ENCODE measurements around the gene TUFT1.

The TUFT1 gene

GRCh38 chr1:151502035-151502700 is 37.9 kb upstream of the TUFT1 start:
- no peak for DNase-seq (ENCODE audit: insufficient read length, low spot score)
- no peak for FAIRE-seq
- TF ChIP-seq TAF1 (IDR thresholded peaks at IDR 0.05; ENCODE audit: low read depth, low read length): no peak
- no peak for TF ChIP-seq PAX5 (IDR thresholded peaks at IDR 0.05; ENCODE audit: insufficient read depth, low read length, severe bottlenecking)
- no peak for TF ChIP-seq SPI1 (IDR thresholded peaks at IDR 0.05; ENCODE audit: low read depth, low read length)

DNA sequence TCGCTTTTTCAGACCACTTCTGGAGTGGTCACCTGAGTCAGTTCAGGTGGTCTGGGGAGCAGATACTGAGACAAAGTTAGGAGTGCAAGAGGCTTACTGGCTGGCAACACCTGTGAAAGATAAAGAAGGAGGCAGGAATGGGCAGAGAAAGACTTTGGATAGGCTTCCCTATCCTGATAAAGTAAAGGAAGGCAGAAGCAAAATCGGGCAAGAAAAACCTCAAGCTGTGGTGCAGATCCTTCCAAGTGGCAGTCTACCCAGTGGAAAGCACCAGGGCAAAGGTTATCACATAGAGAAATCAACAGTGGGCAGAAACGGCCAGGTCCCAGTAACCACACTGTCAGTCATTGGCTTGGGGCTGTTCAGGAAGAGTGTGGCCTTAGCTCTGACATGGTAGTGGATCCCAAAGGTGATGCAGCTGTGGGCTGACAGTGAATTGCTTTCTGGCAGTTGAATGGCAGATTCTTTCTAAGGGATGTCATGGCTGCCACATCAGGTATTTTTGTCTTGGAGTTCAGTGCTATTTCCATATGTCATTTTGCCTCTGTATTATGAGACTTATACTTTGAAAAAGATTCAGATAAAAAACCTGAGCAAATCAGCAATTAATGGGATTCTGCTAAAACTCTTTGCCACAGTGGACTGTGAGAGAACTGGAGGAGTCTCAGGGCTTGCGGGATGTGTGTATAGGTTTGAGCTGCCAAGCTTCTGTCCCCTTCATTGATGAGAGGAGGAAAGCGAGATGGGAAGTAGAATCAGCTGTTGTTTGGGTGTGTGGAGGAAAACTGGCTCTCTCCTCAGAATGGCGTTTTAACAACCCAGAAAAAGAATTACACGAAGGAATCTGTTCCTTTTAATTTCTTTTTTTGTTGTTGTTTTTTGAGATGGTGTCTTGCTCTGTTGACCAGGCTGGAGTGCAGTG is 37.0 kb upstream of the TUFT1 start:
- DNase-seq (ENCODE audit: insufficient read length, low spot score) (no peak), FAIRE-seq (no peak)
- TF ChIP-seq POU2F2 (IDR thresholded peaks at IDR 0.05; ENCODE audit: low read depth, low read length) (no peak), PAX5 (IDR thresholded peaks at IDR 0.05; ENCODE audit: insufficient read depth, low read length, severe bottlenecking) (no peak), POLR2AphosphoS5 (IDR thresholded peaks at IDR 0.05; ENCODE audit: low read depth, low read length) (no peak), SPI1 (IDR thresholded peaks at IDR 0.05; ENCODE audit: low read depth, low read length) (no peak), TAF1 (IDR thresholded peaks at IDR 0.05; ENCODE audit: low read depth, low read length) (no peak), POLR2A (IDR thresholded peaks at IDR 0.05; ENCODE audit: low read depth, low read length) (no peak)

DNA sequence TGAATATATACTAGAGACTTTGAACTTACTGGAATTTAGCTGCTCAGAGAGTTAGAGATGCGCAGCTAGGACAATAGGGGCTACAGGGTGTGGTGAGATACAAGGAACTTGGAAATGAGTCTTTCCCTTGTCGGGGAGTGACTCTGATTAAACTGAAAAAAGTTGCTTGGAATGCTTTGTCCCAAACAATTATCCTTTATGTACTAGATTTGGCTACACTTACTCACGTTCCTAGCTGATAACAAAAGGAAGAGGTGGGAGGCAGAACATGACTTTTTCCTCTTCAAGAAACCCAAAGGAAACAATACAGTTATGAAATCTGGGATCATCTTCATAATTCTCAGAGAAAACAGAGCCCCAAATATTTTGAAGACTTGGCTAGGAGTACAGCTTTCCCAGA is 35.9 kb upstream of the TUFT1 start:
- FAIRE-seq (no peak), DNase-seq (ENCODE audit: insufficient read length, low spot score) (no peak)
- TF ChIP-seq POLR2AphosphoS5 (IDR thresholded peaks at IDR 0.05; ENCODE audit: low read depth, low read length): no peak
- TF ChIP-seq POLR2A (IDR thresholded peaks at IDR 0.05; ENCODE audit: low read depth, low read length): no peak
- TF ChIP-seq PAX5 (IDR thresholded peaks at IDR 0.05; ENCODE audit: insufficient read depth, low read length, severe bottlenecking): no peak
- TF ChIP-seq SPI1 (IDR thresholded peaks at IDR 0.05; ENCODE audit: low read depth, low read length): no peak
- no peak for TF ChIP-seq TAF1 (IDR thresholded peaks at IDR 0.05; ENCODE audit: low read depth, low read length)
- no peak for TF ChIP-seq POU2F2 (IDR thresholded peaks at IDR 0.05; ENCODE audit: low read depth, low read length)

- no peak for TF ChIP-seq POLR2A (IDR thresholded peaks at IDR 0.05; ENCODE audit: low read depth, low read length)
- TF ChIP-seq TAF1 (IDR thresholded peaks at IDR 0.05; ENCODE audit: low read depth, low read length): no peak
- no peak for TF ChIP-seq SPI1 (IDR thresholded peaks at IDR 0.05; ENCODE audit: low read depth, low read length)
- TF ChIP-seq PAX5 (IDR thresholded peaks at IDR 0.05; ENCODE audit: insufficient read depth, low read length, severe bottlenecking): no peak
- TF ChIP-seq POLR2AphosphoS5 (IDR thresholded peaks at IDR 0.05; ENCODE audit: low read depth, low read length): no peak
- TF ChIP-seq POU2F2 (IDR thresholded peaks at IDR 0.05; ENCODE audit: low read depth, low read length): no peak
- FAIRE-seq (no peak), DNase-seq (ENCODE audit: insufficient read length, low spot score) (no peak)
Measured at GRCh38 chr1:151504759-151505158, 35.4 kb upstream of the TUFT1 start.

GRCh38 chr1:151508833-151509232 is 31.3 kb upstream of the TUFT1 start:
- no peak for FAIRE-seq
- no peak for DNase-seq (ENCODE audit: insufficient read length, low spot score)
- TF ChIP-seq SPI1 (IDR thresholded peaks at IDR 0.05; ENCODE audit: low read depth, low read length) (no peak), PAX5 (IDR thresholded peaks at IDR 0.05; ENCODE audit: insufficient read depth, low read length, severe bottlenecking) (no peak), POLR2A (IDR thresholded peaks at IDR 0.05; ENCODE audit: low read depth, low read length) (no peak), POU2F2 (IDR thresholded peaks at IDR 0.05; ENCODE audit: low read depth, low read length) (no peak), POLR2AphosphoS5 (IDR thresholded peaks at IDR 0.05; ENCODE audit: low read depth, low read length) (no peak), TAF1 (IDR thresholded peaks at IDR 0.05; ENCODE audit: low read depth, low read length) (no peak)

GRCh38 chr1:151509350-151510019 is 30.6 kb upstream of the TUFT1 start:
- DNase-seq (ENCODE audit: insufficient read length, low spot score) (no peak), FAIRE-seq (no peak)
- TF ChIP-seq POLR2AphosphoS5 (IDR thresholded peaks at IDR 0.05; ENCODE audit: low read depth, low read length): no peak
- no peak for TF ChIP-seq PAX5 (IDR thresholded peaks at IDR 0.05; ENCODE audit: insufficient read depth, low read length, severe bottlenecking)
- TF ChIP-seq POLR2A (IDR thresholded peaks at IDR 0.05; ENCODE audit: low read depth, low read length): no peak
- no peak for TF ChIP-seq SPI1 (IDR thresholded peaks at IDR 0.05; ENCODE audit: low read depth, low read length)
- no peak for TF ChIP-seq POU2F2 (IDR thresholded peaks at IDR 0.05; ENCODE audit: low read depth, low read length)
- TF ChIP-seq TAF1 (IDR thresholded peaks at IDR 0.05; ENCODE audit: low read depth, low read length): no peak

DNA sequence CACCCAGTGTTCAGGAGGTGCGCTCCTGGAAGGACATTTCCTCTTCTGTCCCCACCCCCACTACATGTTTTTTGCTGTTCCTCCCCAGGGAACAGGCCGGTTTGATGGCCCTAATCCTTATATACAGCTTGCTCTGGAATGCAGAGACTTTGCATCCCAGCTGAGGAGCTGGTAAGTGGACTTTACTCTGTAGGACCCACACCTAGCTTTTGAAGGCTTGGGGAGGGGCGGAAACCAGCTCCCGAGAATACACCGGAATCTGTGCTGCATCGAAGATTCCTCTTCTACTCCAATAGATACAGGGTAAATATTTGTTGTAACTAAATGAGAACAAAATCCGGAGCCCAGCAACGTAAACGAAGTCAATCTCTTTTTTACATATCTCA is 30.1 kb upstream of the TUFT1 start:
- no peak for FAIRE-seq
- no peak for DNase-seq (ENCODE audit: insufficient read length, low spot score)
- TF ChIP-seq POLR2A (IDR thresholded peaks at IDR 0.05; ENCODE audit: low read depth, low read length): no peak
- no peak for TF ChIP-seq TAF1 (IDR thresholded peaks at IDR 0.05; ENCODE audit: low read depth, low read length)
- no peak for TF ChIP-seq PAX5 (IDR thresholded peaks at IDR 0.05; ENCODE audit: insufficient read depth, low read length, severe bottlenecking)
- no peak for TF ChIP-seq POLR2AphosphoS5 (IDR thresholded peaks at IDR 0.05; ENCODE audit: low read depth, low read length)
- TF ChIP-seq POU2F2 (IDR thresholded peaks at IDR 0.05; ENCODE audit: low read depth, low read length): no peak
- no peak for TF ChIP-seq SPI1 (IDR thresholded peaks at IDR 0.05; ENCODE audit: low read depth, low read length)

DNA sequence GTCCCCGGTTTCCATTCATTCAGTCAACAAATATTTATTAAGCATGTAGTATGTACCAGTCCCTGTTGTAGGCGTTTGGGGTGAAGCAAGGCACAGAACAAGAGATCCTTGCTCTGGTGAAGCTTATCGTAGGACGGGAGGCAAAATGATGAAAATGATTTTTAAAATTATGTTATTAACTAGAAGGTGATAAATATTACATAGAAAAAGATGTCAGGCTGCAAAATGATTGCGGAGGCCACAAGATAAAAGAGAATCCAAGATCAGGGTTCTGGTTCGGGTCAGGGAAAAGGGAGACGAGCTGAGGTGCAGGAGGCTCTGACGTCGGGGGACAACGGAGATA is 29.5 kb upstream of the TUFT1 start:
- TF ChIP-seq POU2F2 (IDR thresholded peaks at IDR 0.05; ENCODE audit: low read depth, low read length): no peak
- no peak for TF ChIP-seq POLR2A (IDR thresholded peaks at IDR 0.05; ENCODE audit: low read depth, low read length)
- TF ChIP-seq POLR2AphosphoS5 (IDR thresholded peaks at IDR 0.05; ENCODE audit: low read depth, low read length): no peak
- no peak for TF ChIP-seq SPI1 (IDR thresholded peaks at IDR 0.05; ENCODE audit: low read depth, low read length)
- TF ChIP-seq TAF1 (IDR thresholded peaks at IDR 0.05; ENCODE audit: low read depth, low read length): no peak
- TF ChIP-seq PAX5 (IDR thresholded peaks at IDR 0.05; ENCODE audit: insufficient read depth, low read length, severe bottlenecking): no peak
- no peak for FAIRE-seq
- no peak for DNase-seq (ENCODE audit: insufficient read length, low spot score)

All from GM12891 (cell line).